HG02884 (cell line): ENCODE results near the gene NAGA.
"Not testable (repeated sequence)": the region's sequence is repeated elsewhere in the genome, so short reads cannot be mapped to it uniquely, and the experiment has no call there.

ENCODE experiments used
- ATAC-seq: cut with Tn5 transposase; IDR thresholded peaks from one replicate; pipeline ENCODE4 v1.9.1; 2021; ENCODE audit warnings: mild to moderate bottlenecking, moderate library complexity; ENCODE audit not compliant: unreplicated experiment

NAGA gene

GRCh38 chr22:42070517-42071422, at the start of gene NAGA:
TSS of gene NAGA (minus strand) at chr22:42070812. CDS start at chr22:42070297, 515 bp downstream.
- peak; percentile 87 for ATAC-seq

- no peak for ATAC-seq
Observed at GRCh38 chr22:42116848-42117424, 46.3 kb upstream of the NAGA start.

- ATAC-seq, result not testable (repeated sequence)
Observed at GRCh38 chr22:42115420-42115830, 44.8 kb upstream of the NAGA start.

DNA sequence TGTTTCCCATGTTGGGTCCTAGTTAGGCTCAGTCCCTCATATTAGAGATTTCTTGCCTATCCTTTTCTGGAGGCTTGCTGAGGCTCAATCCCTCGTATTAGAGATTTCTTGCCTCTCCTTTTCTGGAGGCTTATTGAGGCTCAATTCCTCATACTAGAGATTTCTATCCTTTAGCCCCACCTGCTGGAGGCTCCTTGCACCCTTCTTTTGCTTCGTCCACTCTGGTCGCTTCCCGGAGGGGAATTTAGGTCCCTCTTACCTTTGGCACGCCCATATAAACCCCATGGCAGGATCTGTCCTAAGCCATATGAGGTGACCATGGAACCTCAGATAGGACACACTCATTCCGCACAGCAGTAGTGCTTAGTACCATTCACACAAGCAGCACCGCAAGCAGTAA, 44.1 kb upstream of the NAGA start:
- no peak for ATAC-seq

DNA sequence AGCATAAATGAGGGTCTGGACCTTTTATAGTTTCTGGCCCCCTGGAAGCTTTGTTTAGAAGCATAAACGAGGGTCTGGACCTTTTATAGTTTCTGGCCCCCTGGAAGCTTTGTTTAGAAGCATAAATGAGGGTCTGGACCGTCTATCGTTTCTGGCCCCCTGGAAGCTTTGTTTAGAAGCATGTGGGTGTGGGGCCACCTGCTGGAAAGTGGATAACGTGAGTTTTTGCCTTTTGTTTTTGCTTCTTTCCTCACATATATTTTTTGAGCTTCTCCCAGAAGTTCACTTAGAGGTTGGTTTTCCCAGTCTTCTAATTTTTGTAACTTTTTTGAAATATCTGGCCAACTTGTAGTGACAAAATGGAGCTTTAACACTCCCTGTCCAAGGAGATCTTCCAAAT, 42.2 kb upstream of the NAGA start:
- not testable (repeated sequence) for ATAC-seq

GRCh38 chr22:42111798-42112197, 41.2 kb upstream of the NAGA start:
- no peak for ATAC-seq

GRCh38 chr22:42108848-42109247, 38.2 kb upstream of the NAGA start:
- ATAC-seq, result no peak

DNA sequence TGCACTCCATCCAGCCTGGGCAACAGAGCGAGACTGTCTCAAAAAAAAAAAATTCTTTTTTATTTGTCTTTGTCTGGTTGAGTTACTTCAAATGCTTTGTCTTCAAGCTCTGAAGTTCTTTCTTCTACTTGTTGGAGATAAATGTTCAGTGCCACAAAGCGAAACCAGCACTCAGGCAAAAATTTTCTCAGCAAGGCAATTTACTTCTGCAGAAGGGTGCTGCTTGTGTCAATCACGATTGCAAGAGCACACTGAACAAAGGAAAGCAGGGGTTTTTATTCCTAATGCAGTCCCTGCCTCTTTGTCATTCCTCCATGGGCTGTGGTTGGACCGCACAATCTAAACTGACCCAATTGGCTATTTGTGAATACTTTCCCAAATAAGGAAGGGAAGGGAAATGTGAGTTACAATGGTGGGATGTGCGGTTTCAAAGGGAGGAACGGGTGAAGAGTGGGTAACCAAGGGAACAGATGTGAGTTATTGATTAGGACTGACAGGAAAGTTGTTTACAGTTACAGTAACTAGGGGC, 33.8 kb upstream of the NAGA start:
- not testable (repeated sequence) for ATAC-seq

GRCh38 chr22:42101199-42101598, 30.6 kb upstream of the NAGA start:
- ATAC-seq, result no peak

GRCh38 chr22:42091455-42091782, 20.8 kb upstream of the NAGA start:
- no peak for ATAC-seq

GRCh38 chr22:42090596-42091454, 20.2 kb upstream of the NAGA start, which contains the start of gene NDUFA6:
TSS of gene NDUFA6 (minus strand) at chr22:42090772. CDS start at chr22:42090744, 28 bp downstream.
- ATAC-seq, result peak; percentile 89

GRCh38 chr22:42086051-42086450, 15.4 kb upstream of the NAGA start:
- ATAC-seq, result no peak

GRCh38 chr22:42084874-42085273, 14.3 kb upstream of the NAGA start:
- ATAC-seq, result no peak

DNA sequence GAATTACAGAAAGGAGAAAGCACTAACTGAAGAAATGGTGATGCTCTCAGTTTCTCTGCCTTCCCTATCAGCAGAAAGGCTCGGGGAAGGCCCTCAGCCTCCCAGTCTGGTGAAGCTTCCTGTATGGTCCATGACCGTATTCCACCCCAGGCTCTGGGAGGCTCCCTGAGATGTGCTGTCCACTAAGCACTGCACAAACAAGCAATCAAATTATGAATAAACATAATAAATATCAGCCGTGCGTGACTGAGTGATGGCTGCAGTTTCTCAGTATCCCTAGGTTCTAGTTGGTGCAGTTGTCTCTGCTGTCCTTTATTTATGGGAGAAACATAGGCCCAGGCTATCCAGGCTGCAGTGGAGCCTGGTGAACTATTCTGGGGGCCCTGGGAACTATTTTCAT, 12.5 kb upstream of the NAGA start:
- no peak for ATAC-seq

- no peak for ATAC-seq
Observed at GRCh38 chr22:42080287-42080686, 9.7 kb upstream of the NAGA start.

- peak; percentile 72 for ATAC-seq
Observed at GRCh38 chr22:42079319-42080251, 9.0 kb upstream of the NAGA start, which contains the start of gene SMDT1. TSS of gene SMDT1 (plus strand) at chr22:42079700. CDS start at chr22:42079769, 69 bp downstream.

DNA sequence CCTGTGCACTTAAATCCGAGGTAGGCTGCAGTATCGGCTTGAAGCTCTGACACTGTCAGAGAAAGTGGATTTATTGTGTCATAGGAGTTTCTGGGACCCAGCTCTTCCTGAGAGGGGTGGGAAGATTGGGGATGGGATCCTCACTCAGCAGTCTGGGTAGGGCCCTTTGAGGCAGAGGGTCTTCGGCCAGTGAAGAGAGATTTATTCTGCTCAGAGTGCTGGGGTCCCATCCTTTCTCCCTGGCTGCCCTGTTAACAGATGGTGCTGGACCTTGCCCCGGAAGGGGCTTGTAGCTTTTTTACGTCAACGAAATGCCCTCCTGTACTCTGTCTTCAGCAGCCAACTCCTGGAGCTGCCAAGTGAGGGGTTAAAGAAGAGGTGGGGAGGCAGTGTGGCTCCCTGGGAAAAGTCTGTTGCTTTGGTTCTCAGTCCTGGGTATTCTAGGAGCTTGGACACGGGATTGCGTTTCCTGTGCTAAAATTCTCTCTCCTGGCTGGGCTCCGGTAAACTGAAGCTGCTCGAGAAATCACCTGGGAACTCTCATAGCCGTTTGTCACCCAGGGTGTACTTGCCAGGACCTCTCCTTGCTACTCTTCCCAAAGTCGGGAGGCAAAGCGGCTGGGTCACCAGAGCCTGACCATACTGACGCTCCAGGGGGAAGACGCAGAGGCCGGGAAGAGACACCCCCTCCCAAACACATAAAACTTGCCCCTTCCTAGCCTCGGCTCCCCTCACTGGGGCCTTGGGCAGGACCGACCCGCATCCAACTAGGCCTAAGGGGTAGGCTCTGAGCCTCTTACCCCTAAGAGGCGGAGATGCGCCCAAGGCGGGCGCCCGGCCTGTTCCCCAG, 8.1 kb upstream of the NAGA start:
- ATAC-seq, result no peak

DNA sequence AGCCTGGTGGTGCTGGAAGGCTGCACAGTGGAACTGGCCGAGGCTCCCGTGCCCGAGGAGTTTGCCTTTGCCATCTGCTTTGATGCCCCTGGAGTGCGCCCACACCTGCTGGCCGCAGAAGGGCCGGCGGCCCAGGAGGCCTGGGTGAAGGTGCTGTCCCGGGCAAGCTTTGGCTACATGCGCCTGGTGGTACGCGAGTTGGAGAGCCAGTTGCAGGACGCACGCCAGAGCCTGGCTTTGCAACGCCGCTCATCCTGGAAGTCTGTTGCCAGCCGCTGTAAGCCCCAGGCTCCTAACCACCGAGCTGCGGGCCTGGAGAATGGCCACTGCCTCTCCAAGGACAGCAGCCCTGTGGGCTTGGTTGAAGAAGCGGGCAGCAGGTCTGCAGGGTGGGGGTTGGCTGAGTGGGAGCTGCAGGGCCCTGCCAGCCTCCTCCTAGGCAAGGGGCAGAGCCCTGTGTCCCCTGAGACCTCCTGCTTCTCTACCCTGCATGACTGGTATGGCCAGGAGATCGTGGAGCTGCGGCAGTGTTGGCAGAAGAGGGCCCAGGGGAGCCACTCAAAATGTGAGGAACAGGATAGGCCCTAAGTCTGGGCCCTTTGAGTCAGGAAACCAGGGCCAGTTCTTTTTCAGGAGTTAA, 7.0 kb upstream of the NAGA start:
- ATAC-seq, result no peak
